H9 (cell line): ENCODE results near the gene BMERB1. TPM values are rescaled to one million over a fixed set of nuclear protein-coding genes. Genes with fewer than 3 reads are reported as not detected.

Experiments
- DNase-seq: peaks from one replicate; pipeline ENCODE4 v3.0.0-alpha.2; 2017
- H2AFZ ChIP-seq: one replicate; pipeline ENCODE4 v1.6.1; 2013; ENCODE audit warnings: mild to moderate bottlenecking, low read length, control low read depth, moderate library complexity
- H2AK5ac ChIP-seq: 2 replicates; pipeline ENCODE4 v1.6.1; 2013; ENCODE audit warnings: low read length, control low read depth, mixed read lengths; ENCODE audit not compliant: insufficient read length
- H2BK120ac ChIP-seq: one replicate; pipeline ENCODE4 v1.6.1; 2013; ENCODE audit warnings: low read depth, mild to moderate bottlenecking, low read length, control low read depth, inconsistent platforms; ENCODE audit not compliant: poor library complexity, severe bottlenecking
- H2BK12ac ChIP-seq: 2 replicates; pipeline ENCODE4 v1.6.1; 2013; ENCODE audit warnings: low read length, control low read depth, mixed read lengths, low read depth; ENCODE audit not compliant: insufficient read length
- H2BK15ac ChIP-seq: 2 replicates; pipeline ENCODE4 v1.6.1; 2013; ENCODE audit warnings: low read depth, low read length, control low read depth
- H2BK20ac ChIP-seq: one replicate; pipeline ENCODE4 v1.6.1; 2013; ENCODE audit warnings: low read depth, mild to moderate bottlenecking, low read length, control low read depth, inconsistent platforms; ENCODE audit not compliant: poor library complexity, severe bottlenecking
- H2BK5ac ChIP-seq: 2 replicates; pipeline ENCODE4 v1.6.1; 2013; ENCODE audit warnings: low read length, control low read depth, mixed read lengths; ENCODE audit not compliant: insufficient read length
- H3K14ac ChIP-seq: 2 replicates; pipeline ENCODE4 v1.6.1; 2013; ENCODE audit warnings: low read length, control low read depth; ENCODE audit not compliant: insufficient read depth
- H3K18ac ChIP-seq: 2 replicates; pipeline ENCODE4 v1.6.1; 2013; ENCODE audit warnings: low read depth, mild to moderate bottlenecking, mixed read lengths, low read length, control low read depth; ENCODE audit not compliant: insufficient read length
- H3K23ac ChIP-seq: 2 replicates; pipeline ENCODE4 v1.6.1; 2013; ENCODE audit warnings: low read length, control low read depth, mixed read lengths, low read depth; ENCODE audit not compliant: insufficient read length
- H3K23me2 ChIP-seq: 2 replicates; pipeline ENCODE4 v1.6.1; 2013; ENCODE audit warnings: low read depth, mild to moderate bottlenecking, mixed read lengths, low read length, control low read depth; ENCODE audit not compliant: insufficient read length, poor library complexity, severe bottlenecking
- H3K27ac ChIP-seq: 2 replicates; pipeline ENCODE4 v1.5.1; 2013; ENCODE audit warnings: low read length, control low read depth, mixed read lengths, low read depth; ENCODE audit not compliant: insufficient read length
- H3K27me3 ChIP-seq: 2 replicates; pipeline ENCODE4 v1.6.1; 2013; ENCODE audit warnings: low read length, control low read depth, inconsistent platforms; ENCODE audit not compliant: insufficient read depth
- H3K4ac ChIP-seq: 2 replicates; pipeline ENCODE4 v1.6.1; 2013; ENCODE audit warnings: low read depth, mild to moderate bottlenecking, control low read depth, inconsistent platforms, low read length, moderate library complexity
- H3K4me1 ChIP-seq: 2 replicates; pipeline ENCODE4 v1.6.1; 2013; ENCODE audit warnings: low read length, control low read depth, inconsistent platforms; ENCODE audit not compliant: insufficient read depth
- H3K4me2 ChIP-seq: 2 replicates; pipeline ENCODE4 v1.6.1; 2013; ENCODE audit warnings: low read length, control low read depth, mixed read lengths; ENCODE audit not compliant: insufficient read length, insufficient read depth
- H3K56ac ChIP-seq: 2 replicates; pipeline ENCODE4 v1.6.1; 2013; ENCODE audit warnings: low read depth, mild to moderate bottlenecking, mixed read lengths, low read length, control low read depth; ENCODE audit not compliant: insufficient read length
- H3K79me1 ChIP-seq: 2 replicates; pipeline ENCODE4 v1.6.1; 2013; ENCODE audit warnings: low read depth, mild to moderate bottlenecking, moderate library complexity, low read length, control low read depth, inconsistent platforms; ENCODE audit not compliant: insufficient read depth, poor library complexity, severe bottlenecking
- H3K79me2 ChIP-seq: 2 replicates; pipeline ENCODE4 v1.6.1; 2013; ENCODE audit warnings: low read length, control low read depth, inconsistent platforms; ENCODE audit not compliant: insufficient read depth
- H3K9ac ChIP-seq: 2 replicates; pipeline ENCODE4 v1.6.1; 2013; ENCODE audit warnings: low read length, control low read depth, mixed read lengths; ENCODE audit not compliant: insufficient read length; ENCODE audit errors: extremely low read depth
- H3K9me3 ChIP-seq: one replicate; pipeline ENCODE4 v1.6.1; 2013; ENCODE audit warnings: low read depth, low read length, inconsistent platforms; ENCODE audit not compliant: control insufficient read depth
- H3T11ph ChIP-seq: one replicate; pipeline ENCODE4 v1.6.1; 2013; ENCODE audit warnings: mild to moderate bottlenecking, low read length, control low read depth, inconsistent platforms
- H4K20me1 ChIP-seq: one replicate; pipeline ENCODE4 v1.6.1; 2013; ENCODE audit not compliant: control insufficient read depth, insufficient read length, insufficient read depth
- H4K5ac ChIP-seq: 2 replicates; pipeline ENCODE4 v1.6.1; 2013; ENCODE audit warnings: low read depth, mild to moderate bottlenecking, mixed read lengths, low read length, control low read depth; ENCODE audit not compliant: insufficient read length
- H4K8ac ChIP-seq: replicated peaks from 2 replicates; pipeline ENCODE4 v1.6.1; 2013; ENCODE audit warnings: low read length, control low read depth, mixed read lengths, low read depth; ENCODE audit not compliant: insufficient read length
- H4K91ac ChIP-seq: 2 replicates; pipeline ENCODE4 v1.6.1; 2013; ENCODE audit warnings: low read depth, mild to moderate bottlenecking, moderate library complexity, mixed read lengths, low read length, control low read depth; ENCODE audit not compliant: insufficient read length
- H3K27ac Mint-ChIP-seq, 3 experiments: 2 replicates in 2 of 3; 3 replicates in 1 of 3; pipeline ENCODE4 v1.8.0; 2020 to 2021; ENCODE audit warnings: mixed read lengths in 3 of 3, mild to moderate bottlenecking in 1 of 3, moderate library complexity in 1 of 3
- H3K27me3 Mint-ChIP-seq: 2 replicates; pipeline ENCODE4 v1.8.0; 2021; ENCODE audit warnings: low read depth, mild to moderate bottlenecking, moderate library complexity, mixed read lengths
- H3K36me3 Mint-ChIP-seq, 3 experiments: 2 replicates in 2 of 3; 3 replicates in 1 of 3; pipeline ENCODE4 v1.8.0; 2020 to 2021; ENCODE audit warnings: low read depth in 3 of 3, mixed read lengths in 3 of 3; ENCODE audit not compliant: insufficient read depth in 1 of 3
- H3K4me1 Mint-ChIP-seq, 2 experiments: 2 replicates each; pipeline ENCODE4 v1.8.0; 2020; ENCODE audit warnings: mixed read lengths in 2 of 2
- H3K4me3 Mint-ChIP-seq, 2 experiments: 2 replicates in 1 of 2; 3 replicates in 1 of 2; pipeline ENCODE4 v1.8.0; 2020 to 2021; ENCODE audit warnings: mild to moderate bottlenecking in 2 of 2, mixed read lengths in 2 of 2, moderate library complexity in 1 of 2
- H3K9me3 Mint-ChIP-seq, 2 experiments: 2 replicates in 1 of 2; 3 replicates in 1 of 2; pipeline ENCODE4 v1.8.0; 2020; ENCODE audit warnings: mild to moderate bottlenecking in 2 of 2, mixed read lengths in 2 of 2, moderate library complexity in 1 of 2
- WGBS: extraction: QIAGEN DNeasy Blood & Tissue Kit; methylation state at CpG from one replicate; pipeline ENCODE4 v1.1.7; 2013; ENCODE audit warnings: missing lambda C conversion rate, low lambda C conversion rate, mixed read lengths; ENCODE audit not compliant: insufficient read length; ENCODE audit errors: extremely low coverage; 5-methylcytosine and 5-hydroxymethylcytosine counted together
- total RNA-seq: library from RNA; stranded (reverse); gene quantifications from 2 replicates; pipeline ENCODE4 v1.2.1, GENCODE V29; 2021
- TF ChIP-seq, protein P1 (sequence below): fragments of 200-600 bp; sonication (generic); conservative IDR thresholded peaks from 3 replicates; pipeline ENCODE4 v1.8.0; 2021; ENCODE audit warnings: antibody characterized with exemption, mild to moderate bottlenecking

Gene BMERB1
- total RNA-seq, 1 experiment from 2014 or later = 19.5 TPM

DNA sequence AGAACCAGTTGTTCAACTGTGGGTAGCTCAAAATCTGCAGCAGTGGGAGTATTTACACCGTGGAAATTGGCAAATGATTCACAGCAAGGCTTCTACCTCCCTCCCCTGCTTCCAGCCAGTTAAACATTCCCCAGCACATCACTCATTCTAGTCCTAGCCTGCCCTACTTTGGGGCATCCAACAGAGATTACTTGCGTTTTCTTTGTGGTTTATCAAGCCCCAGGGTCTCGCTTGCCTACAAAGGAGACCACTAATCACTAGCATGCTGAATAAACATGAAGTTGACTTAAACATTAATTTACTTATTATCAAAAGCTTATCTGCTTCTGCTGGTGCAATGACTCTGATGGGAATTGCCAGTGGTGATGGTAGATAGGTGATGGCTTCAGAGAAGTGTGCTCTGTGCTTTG lies 114.1 kb downstream of the BMERB1 start:
- Histone ChIP-seq H3K79me1 (no peaks in the 10 kb centered on the region), H4K91ac (no peak overlapping the region), H3K18ac (peak overlapping the region; percentile 66), H3K4me1 (no peaks in the 10 kb centered on the region), H3K27ac (no peak overlapping the region), H3K23ac (no peak overlapping the region), H3K9ac (no peak overlapping the region), H3K4me2 (no peak overlapping the region), H3K79me2 (no peaks in the 10 kb centered on the region), H3K23me2 (no peaks in the 10 kb centered on the region), H3K14ac (no peak overlapping the region), H2BK5ac (no peak overlapping the region), H3K9me3 (no peaks in the 10 kb centered on the region), H3K4ac (no peak overlapping the region), H2AFZ (no peak overlapping the region), H3K27me3 (no peaks in the 10 kb centered on the region), H4K8ac (no peak overlapping the region), H2BK12ac (no peak overlapping the region), H3K56ac (no peak overlapping the region), H2BK20ac (no peak overlapping the region), H2BK120ac (no peak overlapping the region), H2AK5ac (no peak overlapping the region), H3T11ph (no peak overlapping the region), H2BK15ac (no peak overlapping the region), H4K5ac (no peak overlapping the region), H4K20me1 (no peaks in the 10 kb centered on the region)
- H3K9me3 Mint-ChIP-seq = peaks cover 2 to 4% of the 10 kb centered on the region in 2 experiments; a peak in 4 of 5 replicates
- peak overlapping the region; percentile 8 to 93 (median 56); a peak in 2 of 7 replicates for H3K27ac Mint-ChIP-seq
- H3K36me3 Mint-ChIP-seq = peaks cover 0 to 11% (median 5%) of the 10 kb centered on the region in 3 experiments; a peak in 4 of 7 replicates
- H3K4me3 Mint-ChIP-seq = no peak overlapping the region
- WGBS = no CpG with 5 or more reads among the region's 3 CpGs
- peaks cover 7 to 13% of the 10 kb centered on the region in 2 experiments for H3K4me1 Mint-ChIP-seq
- H3K27me3 Mint-ChIP-seq = no peaks in the 10 kb centered on the region
- DNase-seq = no peak
- TF ChIP-seq, protein P1, sequence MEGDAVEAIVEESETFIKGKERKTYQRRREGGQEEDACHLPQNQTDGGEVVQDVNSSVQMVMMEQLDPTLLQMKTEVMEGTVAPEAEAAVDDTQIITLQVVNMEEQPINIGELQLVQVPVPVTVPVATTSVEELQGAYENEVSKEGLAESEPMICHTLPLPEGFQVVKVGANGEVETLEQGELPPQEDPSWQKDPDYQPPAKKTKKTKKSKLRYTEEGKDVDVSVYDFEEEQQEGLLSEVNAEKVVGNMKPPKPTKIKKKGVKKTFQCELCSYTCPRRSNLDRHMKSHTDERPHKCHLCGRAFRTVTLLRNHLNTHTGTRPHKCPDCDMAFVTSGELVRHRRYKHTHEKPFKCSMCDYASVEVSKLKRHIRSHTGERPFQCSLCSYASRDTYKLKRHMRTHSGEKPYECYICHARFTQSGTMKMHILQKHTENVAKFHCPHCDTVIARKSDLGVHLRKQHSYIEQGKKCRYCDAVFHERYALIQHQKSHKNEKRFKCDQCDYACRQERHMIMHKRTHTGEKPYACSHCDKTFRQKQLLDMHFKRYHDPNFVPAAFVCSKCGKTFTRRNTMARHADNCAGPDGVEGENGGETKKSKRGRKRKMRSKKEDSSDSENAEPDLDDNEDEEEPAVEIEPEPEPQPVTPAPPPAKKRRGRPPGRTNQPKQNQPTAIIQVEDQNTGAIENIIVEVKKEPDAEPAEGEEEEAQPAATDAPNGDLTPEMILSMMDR = no peak
